GDM1 (cell line): ENCODE data around the gene SEMA6B.
"Not testable (repeated sequence)": the region's sequence is repeated elsewhere in the genome, so short reads cannot be mapped to it uniquely, and the experiment has no call there.

ENCODE experiments used
- DNase-seq: peaks from one replicate; lab custom pipeline; 2025; lab: John Stamatoyannopoulos, UW

SEMA6B gene

DNA sequence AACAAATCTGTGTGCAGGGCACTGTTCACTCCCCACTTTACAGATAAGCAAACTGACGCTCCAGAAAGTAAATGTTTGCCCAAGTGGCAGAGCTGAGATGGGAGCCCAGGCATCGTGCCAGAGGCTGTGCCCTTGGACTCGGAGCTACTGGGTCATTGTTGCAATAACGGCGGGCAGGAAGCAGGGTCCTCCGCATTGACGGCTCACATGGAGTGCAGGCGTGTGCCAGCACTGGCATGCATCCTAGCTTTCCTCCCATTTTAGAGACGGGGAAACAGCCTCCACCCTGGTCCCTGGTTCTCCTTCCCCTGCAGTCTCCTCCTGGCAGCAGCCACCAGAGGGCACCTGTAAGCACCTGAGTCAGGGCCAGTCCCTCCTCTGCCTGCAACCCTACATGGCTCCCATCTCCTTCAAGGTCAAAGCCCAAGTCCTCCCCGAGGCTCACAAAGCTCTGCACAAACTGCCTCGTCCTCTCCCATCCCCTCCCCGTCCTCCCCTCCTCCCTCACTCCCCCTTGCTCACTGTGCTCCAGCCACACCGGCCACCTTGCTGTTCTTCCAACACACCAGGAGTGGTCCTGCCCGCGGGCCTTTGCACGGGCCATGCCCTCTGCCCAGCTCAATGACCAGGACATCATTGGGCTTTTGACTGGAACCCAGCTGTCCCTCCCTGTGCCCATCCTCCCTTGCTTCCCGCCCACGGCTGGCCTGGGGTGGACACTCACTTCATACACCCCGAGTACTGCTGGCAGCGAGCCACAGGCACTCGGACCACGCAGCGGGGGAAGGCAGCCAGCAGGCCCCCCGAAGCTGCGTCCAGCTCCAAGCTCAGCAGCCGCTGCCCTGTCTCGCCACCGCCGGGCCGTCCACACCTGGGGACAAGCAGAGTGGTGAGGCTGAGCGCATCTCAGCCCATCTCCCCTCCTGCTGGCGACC is 11.9 kb downstream of the SEMA6B start:
- no peak for DNase-seq

DNA sequence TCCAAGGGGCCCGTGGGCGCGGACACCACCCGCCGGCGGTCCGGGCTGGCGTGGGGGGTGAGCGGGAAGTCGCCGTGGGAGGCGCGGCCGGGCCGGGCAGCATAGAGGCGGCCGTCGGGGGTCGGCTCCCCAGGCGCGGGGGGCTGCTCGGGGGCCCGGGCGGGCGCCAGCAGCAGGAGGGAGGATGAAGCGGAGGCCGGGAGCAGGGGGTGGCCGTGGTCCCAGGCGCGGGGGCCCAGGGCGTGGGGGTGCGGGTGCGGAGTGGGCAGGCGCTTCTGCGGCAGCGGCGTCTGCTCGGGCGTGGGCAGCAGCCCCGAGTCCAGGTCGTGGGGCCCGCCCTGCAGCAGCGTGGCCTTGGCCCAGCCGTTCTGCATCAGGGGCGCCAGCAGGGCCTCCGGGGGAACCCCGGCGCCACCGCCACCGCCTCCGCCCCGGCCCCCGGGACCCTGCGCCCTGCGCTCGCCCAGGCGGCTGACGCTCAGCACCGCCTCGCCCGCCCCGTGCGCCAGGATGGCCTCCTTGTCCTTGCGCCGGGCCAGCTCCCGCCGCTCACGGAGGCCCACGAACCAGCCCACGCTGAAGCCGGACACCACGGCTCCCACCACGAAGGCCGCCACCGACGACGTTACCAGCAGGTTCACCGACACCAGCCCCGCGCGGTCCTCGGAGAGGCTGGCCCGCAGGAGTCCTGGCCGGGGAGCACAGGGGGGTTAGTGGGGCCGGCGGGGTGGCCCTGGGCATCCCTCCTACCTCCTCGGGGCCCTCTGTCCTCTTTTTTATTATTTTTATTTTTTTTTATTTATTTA is 15.4 kb downstream of the SEMA6B start:
- DNase-seq = no peak

DNA sequence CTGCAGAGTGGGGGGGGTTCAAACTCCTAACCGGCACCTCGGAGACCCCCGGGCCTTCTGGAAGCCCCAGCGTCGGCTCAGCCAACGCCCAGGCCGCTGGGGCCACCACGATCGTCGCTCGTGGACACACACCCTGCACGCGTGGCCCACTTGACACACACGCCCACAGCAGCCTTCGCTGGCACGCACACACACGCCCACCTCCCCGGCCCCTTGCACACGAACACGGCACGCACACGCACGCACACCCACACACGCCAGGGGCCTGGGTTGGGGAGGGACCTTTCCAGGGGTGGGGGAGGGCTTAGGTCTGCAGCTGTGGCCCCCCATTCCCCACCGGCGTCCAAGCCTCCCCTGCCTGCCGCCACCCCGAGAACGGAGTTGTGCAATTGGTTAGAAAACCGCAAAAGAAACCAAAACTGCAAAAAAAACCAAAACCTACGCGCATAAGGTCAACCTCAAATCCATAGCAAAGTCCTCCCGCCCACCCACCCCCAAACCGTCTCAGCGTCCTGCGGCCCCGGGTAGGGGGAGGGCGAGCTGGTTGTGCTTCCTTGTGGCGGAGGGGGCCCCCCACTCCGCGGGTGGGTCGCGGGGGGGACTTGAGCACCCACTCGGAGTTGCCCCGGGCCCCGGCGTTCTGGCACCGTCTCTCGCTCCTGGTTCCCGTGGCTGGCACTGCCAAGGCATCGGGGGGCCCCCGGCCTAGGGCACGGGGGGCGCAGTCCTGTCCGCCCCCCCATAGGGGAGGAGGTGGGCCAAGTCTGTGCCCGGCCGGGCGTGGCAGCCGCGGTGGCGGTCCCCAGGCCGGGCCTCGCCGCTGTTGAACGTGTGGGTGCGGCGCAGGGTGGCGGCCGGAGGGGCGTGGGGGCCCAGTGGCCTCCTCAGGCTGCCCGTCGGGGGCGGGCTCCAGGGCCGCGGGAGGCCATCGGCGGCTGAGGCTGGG is 16.3 kb downstream of the SEMA6B start:
- no peak for DNase-seq

DNA sequence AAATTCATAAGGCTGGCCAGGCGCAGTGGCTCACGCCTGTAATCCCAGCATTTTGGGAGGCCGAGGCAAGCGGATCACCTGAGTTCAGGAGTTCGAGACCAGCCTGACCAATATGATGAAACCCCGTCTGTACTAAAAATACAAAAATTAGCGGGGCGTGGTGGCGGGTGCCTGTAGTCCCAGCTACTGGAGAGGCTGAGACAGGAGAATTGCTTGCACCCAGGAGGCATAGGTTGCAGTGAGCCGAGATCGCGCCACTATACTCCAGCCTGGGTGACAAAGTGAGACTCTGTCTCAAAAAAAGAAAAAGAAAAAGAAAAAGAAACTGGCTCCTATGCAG is 17.7 kb downstream of the SEMA6B start:
- DNase-seq = not testable (repeated sequence)

DNA sequence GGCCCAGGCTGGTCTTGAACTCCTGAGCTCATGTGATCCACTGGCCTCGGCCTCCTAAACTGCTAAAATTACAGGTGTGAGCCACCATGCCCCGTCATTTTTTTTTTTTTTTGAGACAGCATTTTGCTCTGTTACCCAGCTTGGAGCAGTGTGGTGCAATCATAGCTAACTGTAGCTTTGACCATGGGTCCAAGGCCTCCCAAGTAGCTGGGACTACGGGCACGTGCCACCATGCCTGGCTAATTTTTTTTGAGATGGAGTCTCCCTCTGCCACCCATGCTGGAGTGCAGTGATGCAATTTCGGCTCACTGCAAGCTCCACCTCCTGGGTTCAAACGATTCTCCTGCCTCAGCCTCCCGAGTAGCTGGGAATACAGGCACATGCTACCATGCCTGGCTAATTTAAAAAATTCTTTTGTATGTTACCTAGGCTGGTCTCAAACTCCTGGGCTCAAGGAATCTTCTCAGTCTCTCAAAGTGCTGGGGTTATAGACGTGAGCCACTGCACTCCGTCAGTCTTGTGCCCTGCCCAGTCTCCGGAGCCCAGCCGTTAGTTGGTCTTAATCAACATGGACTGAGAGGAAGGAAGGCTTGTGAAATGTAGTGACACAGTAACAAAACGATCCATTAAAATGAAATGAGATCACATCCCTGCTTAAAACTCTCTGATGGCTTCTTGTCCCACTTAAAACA is 18.2 kb downstream of the SEMA6B start:
- no peak for DNase-seq

DNA sequence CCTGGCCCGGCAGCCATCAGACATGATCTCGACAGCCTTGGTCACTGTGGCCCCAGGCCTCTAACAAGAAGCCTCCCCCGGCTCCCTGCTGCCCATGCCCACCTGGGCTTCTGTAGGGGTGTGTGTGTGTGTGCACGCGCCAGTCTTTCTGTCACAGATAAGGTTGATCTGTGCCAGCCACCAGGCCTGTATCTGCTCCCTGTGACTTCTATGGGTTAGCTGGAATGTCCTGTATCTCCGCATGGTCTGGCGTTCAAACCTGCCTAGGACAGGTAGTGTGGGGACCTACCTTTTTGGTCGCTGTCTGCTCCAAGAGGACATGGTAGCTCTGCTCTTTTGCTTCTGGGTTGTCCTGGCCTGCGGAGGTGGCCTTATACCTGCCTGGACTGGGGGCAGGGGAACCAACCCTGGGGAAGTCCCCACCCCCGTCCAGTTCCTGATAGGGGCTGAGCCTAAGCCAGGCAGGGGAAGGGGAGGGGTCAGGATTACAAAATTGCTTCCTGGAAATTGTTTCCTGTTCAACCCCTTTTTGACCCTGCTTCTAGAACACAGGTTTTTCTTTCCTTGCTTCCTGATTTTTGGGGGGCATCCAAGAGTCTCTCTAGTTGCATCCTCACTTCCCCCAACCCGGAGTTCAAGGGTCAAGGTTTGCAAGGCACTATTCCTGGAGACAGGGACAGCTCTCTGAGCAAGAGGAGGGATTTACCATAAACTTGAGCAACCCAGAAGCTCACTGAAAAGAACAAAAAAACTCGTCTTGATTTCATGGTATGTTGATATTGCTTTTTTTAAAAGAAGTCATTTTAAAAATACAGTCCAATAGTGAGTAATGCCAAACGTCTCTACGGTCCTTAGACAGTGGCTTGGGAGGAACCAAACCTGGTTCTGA is 19.5 kb downstream of the SEMA6B start, which contains the start of gene LRG1:
LRG1 (minus strand) TSS at position 344 of the 889 bp plus-strand sequence; CDS start at position 321, 23 bp downstream.
- peak; percentile 20 for DNase-seq

DNA sequence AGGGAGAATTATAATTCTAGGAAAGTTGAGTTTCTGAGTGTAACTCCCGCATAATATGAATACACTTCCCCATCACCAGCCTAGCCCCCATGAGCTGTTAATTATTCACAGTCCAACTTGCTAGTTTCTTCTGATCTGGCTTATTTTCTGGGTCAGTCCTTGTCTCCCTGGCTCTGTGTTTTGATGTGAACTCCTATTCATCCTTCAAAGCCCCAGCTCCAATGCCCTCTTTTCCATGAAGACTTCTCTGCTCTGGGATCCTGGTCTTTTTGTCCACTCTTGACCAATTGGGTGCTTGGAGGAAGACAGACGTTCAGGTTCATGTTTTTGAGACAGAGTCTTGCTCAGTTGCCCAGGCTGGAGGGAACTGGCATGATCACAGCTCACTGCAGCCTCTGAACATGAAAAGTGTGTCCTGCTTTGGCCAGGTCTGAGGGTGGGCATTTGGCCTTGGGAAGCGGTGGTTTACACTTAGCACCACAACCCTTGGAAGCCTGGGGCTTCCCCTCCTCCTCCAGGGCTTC is 20.3 kb downstream of the SEMA6B start:
- DNase-seq = no peak

DNA sequence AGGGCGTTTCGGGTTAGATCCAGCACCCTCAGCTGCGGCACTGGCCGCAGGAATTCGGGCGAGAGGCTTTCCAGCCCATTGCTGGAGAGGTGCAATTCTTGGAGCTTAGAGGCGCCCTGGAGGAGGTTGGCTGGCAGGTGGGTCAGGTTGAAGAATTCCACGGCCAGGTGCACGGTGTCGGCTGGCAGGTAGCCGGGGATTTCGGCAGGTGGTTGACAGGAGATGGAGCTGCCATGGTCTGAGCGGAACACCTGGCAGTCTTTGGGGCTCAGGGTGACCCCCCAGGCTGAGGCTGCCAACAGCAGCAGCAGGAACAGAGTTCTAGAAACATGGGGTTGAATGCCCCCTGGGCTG is 20.9 kb downstream of the SEMA6B start:
- no peak for DNase-seq

DNA sequence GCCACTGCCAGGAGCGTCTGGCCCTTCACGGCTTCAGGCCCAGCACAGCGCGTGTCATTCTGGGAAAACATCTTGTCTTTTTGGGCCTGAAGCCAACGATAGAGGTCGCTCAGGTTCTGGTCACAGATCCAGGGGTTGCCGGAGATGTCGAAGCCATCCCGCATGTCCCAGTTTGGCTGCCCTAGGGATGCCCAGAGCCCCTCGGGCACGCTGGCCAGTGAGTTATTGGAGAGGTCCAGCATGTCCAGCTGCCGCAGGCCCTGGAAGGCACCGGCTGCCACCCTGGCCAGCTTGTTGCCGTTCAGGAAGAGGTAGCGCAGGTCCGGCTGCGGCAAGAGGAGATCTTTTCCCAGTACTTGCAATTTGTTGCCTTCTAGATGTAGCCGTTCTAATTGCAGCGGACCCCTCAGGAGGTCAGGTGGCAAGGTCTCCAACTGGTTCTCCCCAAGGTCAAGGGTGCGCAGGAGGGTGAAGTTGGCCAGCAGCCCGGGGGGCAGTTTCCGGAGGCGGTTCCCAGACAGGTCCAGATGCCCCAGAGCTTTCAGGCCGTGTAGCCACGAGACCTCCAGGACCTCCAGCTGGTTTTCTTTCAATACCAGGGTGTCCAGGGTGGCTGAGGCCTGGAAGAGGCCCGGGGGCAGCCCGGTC is 21.4 kb downstream of the SEMA6B start:
- no peak for DNase-seq

DNA sequence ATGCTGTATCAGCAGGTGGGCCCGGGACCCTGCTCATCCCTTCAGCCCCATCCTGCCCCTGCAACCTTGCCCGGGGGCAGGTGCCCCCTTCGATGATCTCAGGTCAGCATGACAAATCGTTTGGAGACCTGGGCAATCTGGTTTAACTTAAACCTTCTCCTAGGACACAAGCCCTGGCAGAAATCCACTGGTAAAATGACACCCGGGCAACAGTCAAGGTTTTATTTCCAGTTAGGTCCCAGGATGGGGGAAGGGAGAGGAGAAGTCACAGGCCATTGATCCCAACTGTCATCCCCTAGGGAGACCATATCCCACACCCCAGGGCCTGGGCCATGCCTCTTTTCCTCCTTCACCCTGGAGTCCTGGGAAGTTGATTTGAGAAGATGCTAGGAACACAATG is 22.7 kb downstream of the SEMA6B start:
- DNase-seq = no peak

DNA sequence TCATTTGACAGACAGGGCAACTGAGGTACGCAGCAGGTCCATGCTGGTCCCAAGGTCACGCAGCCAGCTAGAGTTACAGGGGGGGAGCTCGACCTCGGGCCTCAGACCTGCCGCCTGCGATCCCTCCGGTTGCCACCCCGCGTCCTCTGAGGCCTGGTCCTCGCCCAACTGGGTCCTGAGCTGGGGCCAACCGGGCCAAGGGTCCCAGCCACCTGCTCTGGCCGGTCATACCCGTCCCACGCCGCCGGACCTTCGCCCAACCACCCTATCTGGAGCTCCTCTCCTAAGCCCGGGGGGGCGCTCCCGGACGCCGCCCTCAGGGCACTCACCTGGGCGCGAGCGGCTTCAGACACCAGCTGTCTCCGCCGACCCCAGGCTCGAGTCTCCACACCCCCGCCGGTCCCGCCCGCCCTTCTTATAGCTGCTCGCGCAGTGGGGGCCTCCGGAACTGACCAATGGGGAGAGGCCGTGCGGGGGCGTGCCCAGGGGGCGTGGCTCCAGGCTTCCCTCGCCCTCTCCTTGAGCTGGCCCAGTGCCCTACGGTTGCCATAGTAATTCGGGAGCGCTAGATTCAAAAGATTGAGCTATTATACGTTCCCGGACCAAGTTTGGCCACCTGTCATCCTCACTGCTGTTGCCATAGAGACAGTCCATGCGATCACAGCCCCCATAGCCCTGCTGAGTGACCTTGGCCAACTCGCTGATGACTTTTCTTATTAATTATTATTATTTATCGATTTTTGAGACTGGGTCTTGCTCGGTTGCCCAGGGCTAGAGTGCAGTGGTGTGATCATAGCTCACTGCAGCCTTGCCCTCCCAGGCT is 24.4 kb downstream of the SEMA6B start, which contains the start of gene PLIN5:
PLIN5 (minus strand) TSS at position 389 of the 823 bp plus-strand sequence. CDS start 1,150 bp downstream, outside the sequence.
- no peak for DNase-seq

DNA sequence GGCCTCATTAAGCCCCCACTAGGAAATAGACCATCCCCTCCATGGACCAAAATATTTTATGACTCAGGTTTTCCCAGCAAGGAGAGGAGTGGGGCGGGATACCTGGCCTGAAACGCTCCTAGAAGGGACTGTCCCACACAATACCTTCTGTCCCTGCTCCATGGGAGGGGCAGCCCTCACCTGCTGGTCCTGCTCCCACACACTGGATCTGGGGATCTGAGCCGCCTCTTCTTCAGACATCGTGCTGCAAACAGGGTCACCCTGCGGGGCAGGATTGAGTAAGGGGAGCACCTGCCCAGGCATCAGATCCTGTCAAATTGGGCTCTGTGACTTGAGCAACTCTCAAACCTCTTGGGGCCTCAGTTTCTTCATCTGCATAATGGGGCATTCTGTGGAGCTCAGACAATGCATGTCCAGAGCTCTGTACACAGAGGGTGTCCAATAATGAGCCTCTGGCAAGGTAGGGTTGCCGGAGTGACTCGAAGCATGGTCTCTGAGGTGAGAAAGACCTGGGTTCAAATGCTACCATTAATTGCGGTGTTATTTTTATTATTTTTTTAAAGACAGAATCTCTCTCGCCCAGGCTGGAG is 25.6 kb downstream of the SEMA6B start:
- DNase-seq = no peak

DNA sequence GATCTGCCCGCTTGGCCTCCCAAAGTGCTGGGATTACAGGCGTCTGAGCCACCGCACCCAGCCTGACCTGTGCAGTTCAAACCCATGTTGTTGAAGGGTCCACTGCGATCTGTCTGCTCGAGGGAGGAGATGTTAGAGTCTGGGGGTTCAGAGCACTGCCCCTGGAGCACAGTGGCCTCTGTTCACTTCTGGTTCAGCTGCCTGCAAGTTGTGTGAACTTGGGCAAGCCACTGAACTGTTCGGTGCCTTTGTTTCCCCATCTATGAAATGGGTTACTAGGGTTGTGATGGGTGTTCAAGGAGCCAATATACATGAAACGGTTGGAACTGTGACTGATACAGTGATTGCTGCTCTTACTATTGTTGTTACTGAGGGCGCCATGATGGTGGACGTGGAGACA is 26.1 kb downstream of the SEMA6B start:
- DNase-seq = no peak

DNA sequence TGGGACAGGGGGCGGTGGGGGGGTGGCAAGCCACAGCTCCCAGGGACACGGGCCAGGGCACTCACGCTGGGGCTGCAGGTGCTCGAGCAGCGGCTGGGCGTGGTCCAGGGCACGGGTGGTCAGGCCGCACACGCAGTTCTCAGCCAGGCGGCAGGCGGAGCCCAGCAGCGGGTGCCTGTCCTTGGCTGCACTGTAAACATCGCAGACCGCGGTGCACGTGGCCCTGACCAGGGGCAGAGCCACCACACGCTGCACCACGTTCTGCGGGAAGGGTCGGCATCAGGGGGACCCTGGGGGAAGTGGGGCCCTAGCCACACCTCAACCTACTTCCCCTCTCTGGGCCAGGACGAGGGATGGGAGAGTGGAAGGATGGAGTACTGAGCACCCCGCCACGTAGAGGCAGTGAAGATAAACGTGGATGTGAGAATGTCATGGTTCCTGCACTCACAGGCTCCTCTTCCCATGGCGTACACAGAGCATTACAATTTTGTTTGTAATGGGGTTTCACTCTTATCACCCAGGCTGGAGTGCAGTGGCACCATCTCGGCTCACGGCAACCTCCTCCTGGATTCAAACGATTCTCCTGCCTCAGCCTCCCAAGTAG is 27.8 kb downstream of the SEMA6B start:
- no peak for DNase-seq

DNA sequence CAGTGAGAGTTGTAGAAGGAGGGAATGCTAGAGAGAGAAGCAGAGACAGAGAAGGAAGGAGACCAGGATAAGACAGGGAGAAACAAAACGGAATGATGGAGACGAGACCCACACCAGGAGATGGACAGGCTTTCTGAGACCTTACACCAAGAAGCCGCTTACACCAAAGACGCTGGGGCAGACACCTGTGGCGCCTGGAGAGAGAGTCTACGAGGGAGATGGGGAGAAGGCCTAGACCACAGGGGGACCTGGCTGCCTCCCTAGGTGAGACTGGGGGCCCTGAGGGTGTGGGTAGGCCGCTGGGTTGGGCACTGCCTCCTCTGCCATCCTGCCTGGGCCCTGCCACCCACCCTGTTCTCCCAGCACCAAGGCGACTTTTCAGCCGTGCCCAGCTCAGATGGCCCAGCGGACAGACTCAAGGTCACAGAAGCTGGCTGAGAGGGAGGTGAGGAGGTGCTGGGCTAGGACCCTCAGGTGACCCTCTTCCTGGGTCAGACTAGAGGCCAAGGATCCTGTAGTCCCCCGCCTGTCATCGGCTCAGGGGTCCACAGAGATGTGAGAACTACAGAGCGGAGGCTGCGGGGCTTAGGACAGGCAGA is 29.5 kb downstream of the SEMA6B start:
- DNase-seq = no peak

DNA sequence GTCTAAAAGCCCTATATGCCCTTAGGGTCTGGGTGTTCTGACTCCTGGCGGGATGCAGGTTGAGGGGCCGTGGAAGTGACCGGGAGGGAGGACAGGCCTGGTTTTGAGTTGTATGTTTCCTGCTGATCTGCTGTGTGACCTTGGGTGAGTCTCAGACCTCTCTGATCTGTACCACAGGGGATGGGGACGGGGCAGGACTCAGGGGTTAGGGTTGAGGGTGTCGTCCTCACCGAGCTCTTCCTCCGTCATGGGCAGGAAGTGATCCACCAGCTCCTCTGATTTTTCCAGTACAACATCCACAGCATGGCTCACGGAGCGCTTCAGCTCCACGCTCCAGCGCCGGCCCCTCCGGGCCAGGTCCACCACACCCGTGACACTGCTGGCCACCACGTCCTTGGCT is 30.6 kb downstream of the SEMA6B start:
- no peak for DNase-seq

DNA sequence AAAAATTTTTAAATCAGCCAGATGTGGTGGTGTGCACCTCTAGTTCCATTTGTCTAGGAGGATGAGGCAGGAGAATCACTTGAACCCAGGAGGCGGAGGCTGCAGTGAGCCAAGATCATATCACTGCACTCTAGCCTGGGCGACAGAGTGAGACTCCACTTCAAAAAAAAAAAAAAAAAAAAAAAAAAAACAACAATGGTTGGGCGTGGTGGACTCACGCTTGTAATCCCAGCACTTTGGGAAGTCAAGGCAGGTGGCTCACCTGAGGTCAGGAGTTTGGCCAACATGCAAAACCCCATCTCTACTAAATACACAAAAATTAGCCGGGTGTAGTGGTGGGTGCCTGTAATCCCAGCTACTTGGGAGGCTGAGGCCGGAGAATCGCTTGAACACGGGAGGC is 32.1 kb downstream of the SEMA6B start:
- not testable (repeated sequence) for DNase-seq
